K562 (cell line): ENCODE measurements around the gene ATXN7L1. TPM values are rescaled to one million over a fixed set of nuclear protein-coding genes. Genes with fewer than 3 reads are reported as not detected.

Experiments used
- ATAC-seq: fragments of 200-7000 bp; cut with Tn5 transposase; 3 replicates; pipeline ENCODE4 v1.9.1; 2020; ENCODE audit warnings: moderate library complexity
- BruUV-seq: library from RNA; stranded (reverse); fragments of 400-500 nt; replicated peaks from 2 replicates; lab custom pipeline; 2021; lab: Mats Ljungman, UMichigan
- CTCF ChIA-PET: fragments of 300-600 bp; formaldehyde crosslinking; extraction: SDS; loops from one replicate; lab custom pipeline; 2021; ENCODE audit warnings: low intra/inter-chr PET ratio; lab: Yijun Ruan, JAX
- POLR2A ChIA-PET: fragments of 300-600, 350-650 bp; sonication (Branson Sonifier 250); formaldehyde crosslinking; extraction: SDS; loops from one replicate; lab custom pipeline; 2021; ENCODE audit warnings: antibody characterized with exemption, inconsistent platforms; lab: Yijun Ruan, JAX
- DNase-seq, 4 experiments: peaks; one replicate each; pipeline versions ENCODE4 v3.0.0 to v3.0.0-alpha.2; 2011 to 2018; ENCODE audit warnings: low spot score in 3 of 4, mixed read lengths in 3 of 4; ENCODE audit errors: extremely low read depth in 1 of 4
- FAIRE-seq: peaks from 2 replicates; lab custom pipeline; 2011; peaks lifted over from hg19 to GRCh38; lab: Jason Lieb, UNC
- H2AFZ ChIP-seq: 2 replicates; pipeline ENCODE4 v1.6.0; 2011; ENCODE audit warnings: low read depth, low read length, control low read depth, inconsistent platforms
- H3K27ac ChIP-seq: fragments of 200-600 bp; 3 replicates; pipeline ENCODE4 v1.8.0; 2011; ENCODE audit warnings: low read depth, mild to moderate bottlenecking, control low read depth, inconsistent platforms, low read length, moderate library complexity, mixed read lengths; ENCODE audit errors: extremely low read depth
- H3K27me3 ChIP-seq, 2 experiments: fragments of 300-600 bp in 1 of 2; 2 replicates in 1 of 2; 3 replicates in 1 of 2; pipeline versions ENCODE4 v1.6.0 to v1.8.0; 2011; ENCODE audit warnings: inconsistent platforms in 2 of 2, low read length in 2 of 2, mild to moderate bottlenecking in 1 of 2, mixed read lengths in 1 of 2, moderate library complexity in 1 of 2; ENCODE audit not compliant: control insufficient read depth in 2 of 2, insufficient read depth in 2 of 2
- H3K36me3 ChIP-seq: fragments of 300-600 bp; 3 replicates; pipeline ENCODE4 v1.8.0; 2011; ENCODE audit warnings: mild to moderate bottlenecking, low read length, inconsistent platforms; ENCODE audit not compliant: control insufficient read depth, insufficient read depth
- H3K4me1 ChIP-seq, 2 experiments: fragments of 200-600 bp in 1 of 2; replicated peaks in 1 of 2; 2 replicates in 1 of 2; 3 replicates in 1 of 2; pipeline versions ENCODE4 v1.5.1 to v1.8.0; 2011; ENCODE audit warnings: inconsistent platforms in 2 of 2, low read length in 2 of 2, mild to moderate bottlenecking in 1 of 2, mixed read lengths in 1 of 2, moderate library complexity in 1 of 2; ENCODE audit not compliant: control insufficient read depth in 2 of 2, insufficient read depth in 2 of 2
- H3K4me2 ChIP-seq: 2 replicates; pipeline ENCODE4 v1.6.1; 2011; ENCODE audit warnings: low read length, control low read depth, inconsistent platforms, mixed read lengths; ENCODE audit not compliant: insufficient read depth
- H3K4me3 ChIP-seq: fragments of 200-600 bp; sonication (generic), shearing (Covaris generic); 2 replicates; pipeline ENCODE4 v1.5.1; 2016; ENCODE audit warnings: control low read depth, inconsistent platforms
- H3K79me2 ChIP-seq: fragments of 200-600 bp; 3 replicates; pipeline ENCODE4 v1.8.0; 2011; ENCODE audit warnings: low read length, inconsistent platforms; ENCODE audit not compliant: control insufficient read depth, insufficient read depth
- H3K9ac ChIP-seq, 2 experiments: 2 replicates each; pipeline versions ENCODE4 v1.6.0 to v1.6.1; 2011; ENCODE audit warnings: low read depth in 2 of 2, low read length in 2 of 2, control low read depth in 1 of 2, inconsistent platforms in 1 of 2, mild to moderate bottlenecking in 1 of 2, mixed read lengths in 1 of 2; ENCODE audit not compliant: insufficient read depth in 1 of 2
- H3K9me1 ChIP-seq: one replicate; pipeline ENCODE4 v1.6.0; 2011; ENCODE audit warnings: inconsistent platforms, mild to moderate bottlenecking, low read length, moderate library complexity; ENCODE audit not compliant: control insufficient read depth, insufficient read depth
- H3K9me3 ChIP-seq: replicated peaks from 2 replicates; pipeline ENCODE4 v1.5.1; 2011; ENCODE audit warnings: low read depth, low read length, inconsistent platforms; ENCODE audit not compliant: control insufficient read depth, insufficient read depth
- H4K20me1 ChIP-seq: replicated peaks from 2 replicates; pipeline ENCODE4 v1.6.1; 2011; ENCODE audit warnings: low read length, inconsistent platforms, mixed read lengths; ENCODE audit not compliant: control insufficient read depth, insufficient read depth
- ARNT ChIP-seq, 2 experiments: fragments of 450-650 bp; IDR thresholded peaks; 2 replicates each; pipeline ENCODE4 v1.6.1; 2016; ENCODE audit warnings: mild to moderate bottlenecking in 1 of 2
- ATF4 ChIP-seq: fragments of 450-650 bp; formaldehyde crosslinking; IDR thresholded peaks from 2 replicates; pipeline ENCODE4 v1.4.0; 2022; ENCODE audit warnings: mild to moderate bottlenecking, moderate library complexity
- BRCA1 ChIP-seq, 2 experiments: fragments of 450-650 bp in 1 of 2; sonication (generic) in 1 of 2; formaldehyde crosslinking in 1 of 2; IDR thresholded peaks; 2 replicates each; pipeline versions ENCODE4 v1.5.0 to v1.6.1; 2017 to 2020; ENCODE audit warnings: mild to moderate bottlenecking in 1 of 2, missing genetic modification reagents in 1 of 2
- ETV1 ChIP-seq: fragments of 450-650 bp; conservative IDR thresholded peaks from 2 replicates; pipeline ENCODE4 v1.6.1; 2016; ENCODE audit warnings: missing genetic modification characterization, control low read depth, low read depth, missing compliant biosample characterization
- KDM1A ChIP-seq, 2 experiments: fragments of 450-650 bp; IDR thresholded peaks; 2 replicates each; pipeline ENCODE4 v1.6.1; 2016; ENCODE audit warnings: mild to moderate bottlenecking in 2 of 2
- KDM2B ChIP-seq: fragments of 250-450 bp; sonication (Bioruptor Pico); IDR thresholded peaks from 2 replicates; pipeline ENCODE4 v1.8.0; 2021; ENCODE audit warnings: mild to moderate bottlenecking, moderate library complexity
- NFATC3 ChIP-seq: fragments of 450-650 bp; IDR thresholded peaks from 2 replicates; pipeline ENCODE4 v1.6.1; 2017; ENCODE audit warnings: mild to moderate bottlenecking
- POLR2AphosphoS5 ChIP-seq: IDR thresholded peaks from 2 replicates; pipeline ENCODE4 v1.6.1; 2011; ENCODE audit warnings: mild to moderate bottlenecking, low read depth, low read length, moderate library complexity; ENCODE audit not compliant: control insufficient read depth, insufficient read depth
- POLR3G ChIP-seq: IDR thresholded peaks from 2 replicates; pipeline ENCODE4 v1.6.1; 2011; ENCODE audit not compliant: insufficient read length, insufficient replicate concordance; ENCODE audit errors: extremely low read depth
- PURB ChIP-seq: sonication (generic); formaldehyde crosslinking; IDR thresholded peaks from 2 replicates; pipeline ENCODE4 v1.9.0; 2021; ENCODE audit warnings: low read depth, mild to moderate bottlenecking, missing genetic modification reagents
- TAF7 ChIP-seq: fragments of 450-650 bp; IDR thresholded peaks from 2 replicates; pipeline ENCODE4 v1.6.1; 2016; ENCODE audit warnings: missing genetic modification characterization, missing compliant biosample characterization
- TAL1 ChIP-seq: fragments of 450-650 bp; IDR thresholded peaks from 2 replicates; pipeline ENCODE4 v1.6.1; 2016; ENCODE audit warnings: mild to moderate bottlenecking
- TRIM24 ChIP-seq, 2 experiments: fragments of 450-650 bp; IDR thresholded peaks; 2 replicates each; pipeline ENCODE4 v1.6.1; 2016
- ZBTB17 ChIP-seq: fragments of 450-650 bp; formaldehyde crosslinking; IDR thresholded peaks from 2 replicates; pipeline ENCODE4 v1.4.0; 2020; ENCODE audit warnings: mild to moderate bottlenecking
- ZNF316 ChIP-seq: fragments of 450-650 bp; IDR thresholded peaks from 2 replicates; pipeline ENCODE4 v1.6.1; 2016
- ZNF445 ChIP-seq: fragments of 250-450 bp; sonication (Bioruptor Pico); IDR thresholded peaks from 2 replicates; pipeline ENCODE4 v1.4.0; 2020; ENCODE audit warnings: low read depth, mild to moderate bottlenecking, moderate library complexity
- ZNF696 ChIP-seq: fragments of 250-450 bp; sonication (Bioruptor Pico); conservative IDR thresholded peaks from 2 replicates; pipeline ENCODE4 v1.4.0; 2020; ENCODE audit warnings: mild to moderate bottlenecking, moderate library complexity
- WGBS: fragments of 100-300 bp; shearing (Covaris generic); methylation state at CpG from one replicate; pipeline ENCODE4 v1.1.6; 2016; ENCODE audit warnings: low coverage, mixed read lengths; ENCODE audit not compliant: insufficient coverage; ENCODE audit errors: missing lambda C conversion rate; 5-methylcytosine and 5-hydroxymethylcytosine counted together
- in situ Hi-C: fragments of 300-500 bp; cut with MboI; formaldehyde crosslinking; loops from 4 replicates; pipeline ENCODE4 v1.15.0; 2018; ENCODE audit warnings: inconsistent platforms, mixed read lengths
- intact Hi-C: fragments of 100-400 bp; cut with micrococcal nuclease; formaldehyde crosslinking; loops from 2 replicates; pipeline ENCODE4 v1.14.2; 2022
- polyA plus RNA-seq, 8 experiments: library from polyadenylated mRNA; depleted of rRNA in 4 of 8; stranded (reverse) in 5 of 8; unstranded in 3 of 8; fragments of >200 nt; fragmentation: Nextera tagmentation in 2 of 8; fragmentation: Illumina TruSeq in 1 of 8; extraction: Ambion mirVana in 2 of 8; extraction: Trizol in 1 of 8; gene quantifications; 2 replicates each; pipeline versions ENCODE4 v1.2.1 to v1.2.3, GENCODE V29; 2011 to 2014; ENCODE audit warnings: inconsistent platforms in 1 of 8, missing spikeins in 1 of 8
- total RNA-seq, 7 experiments: library from RNA; depleted of rRNA in 6 of 7; stranded (reverse); fragments of >200 nt in 6 of 7; fragmentation: Illumina TruSeq in 2 of 7; extraction: Trizol in 2 of 7; gene quantifications; 2 replicates each; pipeline versions ENCODE4 v1.2.1 to v1.2.3, GENCODE V29; 2011 to 2021; ENCODE audit warnings: low replicate concordance in 1 of 7
- TF ChIP-seq, protein P1 (sequence below), 2 experiments: fragments of 450-650 bp in 1 of 2; IDR thresholded peaks; 2 replicates each; pipeline ENCODE4 v1.6.1; 2011 to 2017; ENCODE audit warnings: low read depth in 2 of 2, antibody characterized with exemption in 1 of 2, borderline replicate concordance in 1 of 2, low read length in 1 of 2, mild to moderate bottlenecking in 1 of 2, mixed read lengths in 1 of 2; ENCODE audit not compliant: control insufficient read depth in 1 of 2
- TF ChIP-seq, protein P2 (sequence below): fragments of 250-450 bp; sonication (Bioruptor Pico); IDR thresholded peaks from 2 replicates; pipeline ENCODE4 v1.4.0; 2020

Gene ATXN7L1
- total and polyA plus RNA-seq, 9 of the 15 experiments (the other 6 are each of a cell fraction or from before 2014, with no cell fraction given), result 6.6 to 13.7 (median 10.7) TPM

DNA sequence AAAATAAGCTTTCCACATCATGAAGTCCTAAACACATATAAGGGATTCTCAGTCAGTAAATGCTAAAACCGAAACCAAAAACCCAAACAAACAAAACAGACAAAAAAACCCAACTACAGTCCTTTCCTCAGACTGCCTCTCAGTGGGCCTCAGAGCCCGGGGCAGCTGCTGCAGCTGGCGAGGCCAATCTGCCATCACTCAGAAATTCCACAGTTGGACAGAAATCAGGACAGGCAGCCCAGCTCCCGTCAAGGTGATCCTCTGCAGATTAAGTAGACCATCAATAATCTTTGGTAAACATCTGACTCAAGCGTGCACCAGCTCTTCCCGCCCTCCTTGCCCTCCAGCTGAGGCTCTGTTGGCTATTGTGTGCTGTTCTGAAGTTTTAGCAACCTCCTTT lies 142.2 kb downstream of the ATXN7L1 start (continued):
- TF ChIP-seq TRIM24 (IDR thresholded peaks at IDR 0.05), result peak; percentile 47 to 52; a peak in 1 of 4 replicates
- TF ChIP-seq TAL1, result peak; percentile 77
- TF ChIP-seq NFATC3, result no peak
- TF ChIP-seq ZNF316, result no peak
- no peak for TF ChIP-seq ZNF445
- TF ChIP-seq POLR2AphosphoS5, result 0 out of 2 replicates have a peak, but pooled peaks have one; percentile 23

GRCh38 chr7:105731042-105731441 lies 145.4 kb downstream of the ATXN7L1 start:
- POLR2A ChIA-PET, result interaction anchor here (0.6 to 1.2 kb wide), 3 partner anchors 11 to 57 kb away, joined by 3 to 4 read pairs (median 3); no protein-coding TSS in a partner anchor
- no peak for FAIRE-seq
- no peak for DNase-seq
- TF ChIP-seq KDM2B (CRISPR knock-in tag) (no peak), KDM1A (IDR thresholded peaks at IDR 0.05) (no peak), BRCA1 (IDR thresholded peaks at IDR 0.05) (no peak), BRCA1 (CRISPR knock-in tag; IDR thresholded peaks at IDR 0.05) (no peak), POLR3G (no peak), PURB (CRISPR knock-in tag) (no peak), ARNT (IDR thresholded peaks at IDR 0.05) (no peak), ATF4 (CRISPR knock-in tag) (no peak), TAF7 (tag) (no peak), ZNF696 (no peak), ETV1 (no peak), ZBTB17 (CRISPR knock-in tag) (no peak)
- TF ChIP-seq, protein P1, sequence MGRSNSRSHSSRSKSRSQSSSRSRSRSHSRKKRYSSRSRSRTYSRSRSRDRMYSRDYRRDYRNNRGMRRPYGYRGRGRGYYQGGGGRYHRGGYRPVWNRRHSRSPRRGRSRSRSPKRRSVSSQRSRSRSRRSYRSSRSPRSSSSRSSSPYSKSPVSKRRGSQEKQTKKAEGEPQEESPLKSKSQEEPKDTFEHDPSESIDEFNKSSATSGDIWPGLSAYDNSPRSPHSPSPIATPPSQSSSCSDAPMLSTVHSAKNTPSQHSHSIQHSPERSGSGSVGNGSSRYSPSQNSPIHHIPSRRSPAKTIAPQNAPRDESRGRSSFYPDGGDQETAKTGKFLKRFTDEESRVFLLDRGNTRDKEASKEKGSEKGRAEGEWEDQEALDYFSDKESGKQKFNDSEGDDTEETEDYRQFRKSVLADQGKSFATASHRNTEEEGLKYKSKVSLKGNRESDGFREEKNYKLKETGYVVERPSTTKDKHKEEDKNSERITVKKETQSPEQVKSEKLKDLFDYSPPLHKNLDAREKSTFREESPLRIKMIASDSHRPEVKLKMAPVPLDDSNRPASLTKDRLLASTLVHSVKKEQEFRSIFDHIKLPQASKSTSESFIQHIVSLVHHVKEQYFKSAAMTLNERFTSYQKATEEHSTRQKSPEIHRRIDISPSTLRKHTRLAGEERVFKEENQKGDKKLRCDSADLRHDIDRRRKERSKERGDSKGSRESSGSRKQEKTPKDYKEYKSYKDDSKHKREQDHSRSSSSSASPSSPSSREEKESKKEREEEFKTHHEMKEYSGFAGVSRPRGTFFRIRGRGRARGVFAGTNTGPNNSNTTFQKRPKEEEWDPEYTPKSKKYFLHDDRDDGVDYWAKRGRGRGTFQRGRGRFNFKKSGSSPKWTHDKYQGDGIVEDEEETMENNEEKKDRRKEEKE (IDR thresholded peaks at IDR 0.05; ENCODE audit: borderline replicate concordance in 1 of 2, control insufficient read depth in 1 of 2, low read depth in 2 of 2, low read length in 1 of 2), result no peak
- TF ChIP-seq, protein P2, sequence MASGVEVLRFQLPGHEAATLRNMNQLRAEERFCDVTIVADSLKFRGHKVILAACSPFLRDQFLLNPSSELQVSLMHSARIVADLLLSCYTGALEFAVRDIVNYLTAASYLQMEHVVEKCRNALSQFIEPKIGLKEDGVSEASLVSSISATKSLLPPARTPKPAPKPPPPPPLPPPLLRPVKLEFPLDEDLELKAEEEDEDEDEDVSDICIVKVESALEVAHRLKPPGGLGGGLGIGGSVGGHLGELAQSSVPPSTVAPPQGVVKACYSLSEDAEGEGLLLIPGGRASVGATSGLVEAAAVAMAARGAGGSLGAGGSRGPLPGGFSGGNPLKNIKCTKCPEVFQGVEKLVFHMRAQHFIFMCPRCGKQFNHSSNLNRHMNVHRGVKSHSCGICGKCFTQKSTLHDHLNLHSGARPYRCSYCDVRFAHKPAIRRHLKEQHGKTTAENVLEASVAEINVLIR (CRISPR knock-in tag), result no peak

More at GRCh38 chr7:105731042-105731441, 145.4 kb downstream of the ATXN7L1 start:
- no peaks in the 10 kb centered on the region for H3K36me3 ChIP-seq
- CTCF ChIA-PET, result no interaction called here
- no peak overlapping the region for H3K4me2 ChIP-seq
- no peak overlapping the region for H2AFZ ChIP-seq
- H3K9me3 ChIP-seq, result no peaks in the 10 kb centered on the region
- H3K4me1 ChIP-seq, result no peaks in the 10 kb centered on the region
- no peak overlapping the region for H3K27ac ChIP-seq
- H4K20me1 ChIP-seq, result no peaks in the 10 kb centered on the region
- H3K9ac ChIP-seq, result no peak overlapping the region
- ATAC-seq, result no peak
- in situ Hi-C loops (no loop called here), intact Hi-C loops (no loop called here)
- BruUV-seq, result no TSS peak
- H3K79me2 ChIP-seq, result no peaks in the 10 kb centered on the region
- H3K9me1 ChIP-seq, result no peaks in the 10 kb centered on the region
- 8% methylated on average over 3 of the region's 3 CpGs for WGBS
- H3K4me3 ChIP-seq, result no peak overlapping the region
- H3K27me3 ChIP-seq, result no peaks in the 10 kb centered on the region; a peak in 1 of 5 replicates
